ENCODE results near the gene HS3ST1. TPM values are rescaled to one million over a fixed set of nuclear protein-coding genes. Genes with fewer than 3 reads are reported as not detected.

HS3ST1 gene
- total RNA-seq, 1 experiment from 2014 or later: 4.2 TPM

GRCh38 chr4:11467931-11468330, 39.2 kb upstream of the HS3ST1 start:
- no peak for TF ChIP-seq EZH2 (IDR thresholded peaks at IDR 0.05; ENCODE audit: low read length, unreplicated experiment)
- no peak for TF ChIP-seq EZH2phosphoT487 (IDR thresholded peaks at IDR 0.05; ENCODE audit: borderline replicate concordance, low read length)
- TF ChIP-seq, protein P1, sequence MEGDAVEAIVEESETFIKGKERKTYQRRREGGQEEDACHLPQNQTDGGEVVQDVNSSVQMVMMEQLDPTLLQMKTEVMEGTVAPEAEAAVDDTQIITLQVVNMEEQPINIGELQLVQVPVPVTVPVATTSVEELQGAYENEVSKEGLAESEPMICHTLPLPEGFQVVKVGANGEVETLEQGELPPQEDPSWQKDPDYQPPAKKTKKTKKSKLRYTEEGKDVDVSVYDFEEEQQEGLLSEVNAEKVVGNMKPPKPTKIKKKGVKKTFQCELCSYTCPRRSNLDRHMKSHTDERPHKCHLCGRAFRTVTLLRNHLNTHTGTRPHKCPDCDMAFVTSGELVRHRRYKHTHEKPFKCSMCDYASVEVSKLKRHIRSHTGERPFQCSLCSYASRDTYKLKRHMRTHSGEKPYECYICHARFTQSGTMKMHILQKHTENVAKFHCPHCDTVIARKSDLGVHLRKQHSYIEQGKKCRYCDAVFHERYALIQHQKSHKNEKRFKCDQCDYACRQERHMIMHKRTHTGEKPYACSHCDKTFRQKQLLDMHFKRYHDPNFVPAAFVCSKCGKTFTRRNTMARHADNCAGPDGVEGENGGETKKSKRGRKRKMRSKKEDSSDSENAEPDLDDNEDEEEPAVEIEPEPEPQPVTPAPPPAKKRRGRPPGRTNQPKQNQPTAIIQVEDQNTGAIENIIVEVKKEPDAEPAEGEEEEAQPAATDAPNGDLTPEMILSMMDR (conservative IDR thresholded peaks at IDR 0.05; ENCODE audit: low read depth, low read length): no peak
- no peaks in the 10 kb centered on the region for H3K9me2 ChIP-seq (replicated peaks; ENCODE audit: low read length)

GRCh38 chr4:11463707-11464106, 35.0 kb upstream of the HS3ST1 start:
- Histone ChIP-seq H3K36me3 (ENCODE audit: low read depth, low read length) (no peaks in the 10 kb centered on the region), H3K27me3 (ENCODE audit: low read length) (no peaks in the 10 kb centered on the region), H3K9me2 (replicated peaks; ENCODE audit: low read length) (no peaks in the 10 kb centered on the region), H3K9me3 (ENCODE audit: low read length) (no peaks in the 10 kb centered on the region), H2AFZ (ENCODE audit: low read length) (no peak overlapping the region), H3K4me1 (ENCODE audit: insufficient read depth, low read length) (no peaks in the 10 kb centered on the region), H3K79me2 (ENCODE audit: low read length) (no peaks in the 10 kb centered on the region), H4K20me1 (ENCODE audit: low read length) (no peaks in the 10 kb centered on the region), H3F3A (ENCODE audit: low read length, unreplicated experiment) (no peaks in the 10 kb centered on the region), H3K27ac (ENCODE audit: low read length) (no peak overlapping the region), H3K4me3 (ENCODE audit: low read length) (no peak overlapping the region), H3K9ac (ENCODE audit: low read length) (no peak overlapping the region), H3K4me2 (ENCODE audit: low read length) (no peak overlapping the region)
- ChIA-PET CTCF (no interaction called here), POLR2A (ENCODE audit: unreplicated experiment) (no interaction called here)
- intact Hi-C loops (cut with micrococcal nuclease): no loop called here
- TF ChIP-seq EZH2phosphoT487 (IDR thresholded peaks at IDR 0.05; ENCODE audit: borderline replicate concordance, low read length) (no peak), EZH2 (IDR thresholded peaks at IDR 0.05; ENCODE audit: low read length, unreplicated experiment) (no peak)
- TF ChIP-seq, protein P1 (conservative IDR thresholded peaks at IDR 0.05; ENCODE audit: low read depth, low read length): no peak
- no TSS peak for BruUV-seq (replicated peaks)
- DNase-seq (no peak), ATAC-seq (no peak)

More at GRCh38 chr4:11467931-11468330, 39.2 kb upstream of the HS3ST1 start:
- H2AFZ ChIP-seq (ENCODE audit: low read length): no peak overlapping the region
- no TSS peak for BruUV-seq (replicated peaks)
- intact Hi-C loops (cut with micrococcal nuclease): no loop called here
- no peaks in the 10 kb centered on the region for H3K9me3 ChIP-seq (ENCODE audit: low read length)
- no peaks in the 10 kb centered on the region for H3K4me1 ChIP-seq (ENCODE audit: insufficient read depth, low read length)
- H3K79me2 ChIP-seq (ENCODE audit: low read length): no peaks in the 10 kb centered on the region
- no peaks in the 10 kb centered on the region for H4K20me1 ChIP-seq (ENCODE audit: low read length)
- no peaks in the 10 kb centered on the region for H3K27me3 ChIP-seq (ENCODE audit: low read length)
- no peak overlapping the region for H3K9ac ChIP-seq (ENCODE audit: low read length)
- ChIA-PET POLR2A (ENCODE audit: unreplicated experiment) (no interaction called here), CTCF (no interaction called here)
- H3F3A ChIP-seq (ENCODE audit: low read length, unreplicated experiment): no peaks in the 10 kb centered on the region
- H3K4me2 ChIP-seq (ENCODE audit: low read length): no peak overlapping the region
- no peaks in the 10 kb centered on the region for H3K36me3 ChIP-seq (ENCODE audit: low read depth, low read length)
- DNase-seq (no peak), ATAC-seq (no peak)
- H3K27ac ChIP-seq (ENCODE audit: low read length): no peak overlapping the region
- H3K4me3 ChIP-seq (ENCODE audit: low read length): no peak overlapping the region

DNA sequence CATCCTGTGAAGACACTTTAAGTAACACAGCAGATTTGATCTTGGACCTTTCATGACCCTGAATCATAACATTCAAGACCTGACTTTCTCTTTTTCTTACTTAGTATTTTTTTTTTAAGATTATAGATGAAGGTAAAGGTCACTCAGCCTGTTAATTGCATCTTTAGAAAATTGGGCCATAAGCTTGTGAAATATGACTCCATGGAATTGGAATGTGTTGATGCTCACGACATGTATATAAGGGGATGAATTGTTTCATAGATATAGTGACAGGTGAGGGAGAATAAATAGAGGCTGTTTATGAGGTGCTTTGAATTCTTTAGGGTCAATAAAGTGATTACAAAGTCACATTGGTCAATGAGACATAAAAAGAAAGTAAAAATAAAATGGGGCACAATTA, 27.7 kb upstream of the HS3ST1 start:
- ChIA-PET CTCF (no interaction called here), POLR2A (ENCODE audit: unreplicated experiment) (no interaction called here)
- no peaks in the 10 kb centered on the region for H3K9me2 ChIP-seq (replicated peaks; ENCODE audit: low read length)
- no peak overlapping the region for H3K4me3 ChIP-seq (ENCODE audit: low read length)
- H3K4me1 ChIP-seq (ENCODE audit: insufficient read depth, low read length): 0 out of 2 replicates have a peak, but pooled peaks cover 2% of the 10 kb centered on the region
- no peak overlapping the region for H3K9ac ChIP-seq (ENCODE audit: low read length)
- ATAC-seq (no peak), DNase-seq (no peak)
- H3K27me3 ChIP-seq (ENCODE audit: low read length): no peaks in the 10 kb centered on the region
- TF ChIP-seq EZH2 (IDR thresholded peaks at IDR 0.05; ENCODE audit: low read length, unreplicated experiment): no peak
- TF ChIP-seq EZH2phosphoT487 (IDR thresholded peaks at IDR 0.05; ENCODE audit: borderline replicate concordance, low read length): no peak
- TF ChIP-seq, protein P1 (conservative IDR thresholded peaks at IDR 0.05; ENCODE audit: low read depth, low read length): no peak
- H2AFZ ChIP-seq (ENCODE audit: low read length): no peak overlapping the region
- H3F3A ChIP-seq (ENCODE audit: low read length, unreplicated experiment): no peaks in the 10 kb centered on the region
- H3K79me2 ChIP-seq (ENCODE audit: low read length): no peaks in the 10 kb centered on the region
- H3K4me2 ChIP-seq (ENCODE audit: low read length): no peak overlapping the region
- H4K20me1 ChIP-seq (ENCODE audit: low read length): no peaks in the 10 kb centered on the region
- no peaks in the 10 kb centered on the region for H3K9me3 ChIP-seq (ENCODE audit: low read length)
- no peaks in the 10 kb centered on the region for H3K36me3 ChIP-seq (ENCODE audit: low read depth, low read length)
- no peak overlapping the region for H3K27ac ChIP-seq (ENCODE audit: low read length)
- BruUV-seq (replicated peaks): no TSS peak
- intact Hi-C loops (cut with micrococcal nuclease): no loop called here

Data from PC-3 (cell line).